ACHN (cell line): ENCODE data around the gene STX16.
"Not testable (repeated sequence)": the region's sequence is repeated elsewhere in the genome, so short reads cannot be mapped to it uniquely, and the experiment has no call there.

Experiments used
- DNase-seq: peaks from one replicate; pipeline ENCODE4 v3.0.0-alpha.2; 2015
- in situ Hi-C: cut with HindIII; loops from 2 replicates; pipeline ENCODE4 v1.10.0; 2017; ENCODE audit warnings: low sequenced_read_pairs, low pct_ligation_motif_present, low pct_unique_long_range_greater_than_20kb

Gene STX16

GRCh38 chr20:58722877-58723627 lies 72.0 kb downstream of the STX16 start:
- DNase-seq = no peak

GRCh38 chr20:58723628-58723984 lies 72.5 kb downstream of the STX16 start:
- DNase-seq = no peak
- in situ Hi-C loops = no loop called here

More at GRCh38 chr20:58722877-58723627, 72.0 kb downstream of the STX16 start:
- in situ Hi-C loops = no loop called here

- in situ Hi-C loops, DNase-seq: not testable (repeated sequence)
Measured at GRCh38 chr20:58726156-58726555, 75.1 kb downstream of the STX16 start.
